Measurements from ENCODE around the gene GATAD2B. TPM values are rescaled to one million over a fixed set of nuclear protein-coding genes. Genes with fewer than 3 reads are reported as not detected.

GATAD2B gene
- total and polyA plus RNA-seq, 4 donors, result 6.4 to 67.8 (median 30.0) TPM

Small RNA genes lying within 50 kb of the gene (microRNA-seq; reads per million reads assigned to microRNA genes)
- gene MIR6737, result 0 to 3.0 reads per million in 2 donors

Other genes starting within 250 kb of the GATAD2B start
- gene NPR1, start 244.3 kb downstream of the GATAD2B start, total RNA-seq, result 100 to 1,000 TPM; 116 to 168 TPM
- gene NPR1, start 244.3 kb downstream of the GATAD2B start, polyA plus RNA-seq, result 100 to 1,000 TPM in 1 of 2 donors, 10 to 100 TPM in 1; 39.4 to 110 TPM
- gene INTS3, start 194.9 kb downstream of the GATAD2B start, total RNA-seq, result 10 to 100 TPM; 52.2 to 76.7 TPM
- gene INTS3, start 194.9 kb downstream of the GATAD2B start, polyA plus RNA-seq, result 100 to 1,000 TPM in 1 of 2 donors, 10 to 100 TPM in 1; 10.9 to 101 TPM
- gene SLC27A3, start 147.6 kb downstream of the GATAD2B start, total RNA-seq, result 10 to 100 TPM; 52.4 to 54.5 TPM
- gene SLC27A3, start 147.6 kb downstream of the GATAD2B start, polyA plus RNA-seq, result 100 to 1,000 TPM in 1 of 2 donors, 10 to 100 TPM in 1; 26.3 to 166 TPM
- 10 to 100 TPM; 45.7 to 94.7 TPM for gene DENND4B, start 23.7 kb upstream of the GATAD2B start, total RNA-seq
- gene DENND4B, start 23.7 kb upstream of the GATAD2B start, polyA plus RNA-seq, result 10 to 100 TPM in 1 of 2 donors, 1 to 10 TPM in 1; 6.6 to 34.6 TPM
- 10 to 100 TPM; 31.2 to 49.7 TPM for gene CRTC2, start 35.6 kb upstream of the GATAD2B start, total RNA-seq
- gene CRTC2, start 35.6 kb upstream of the GATAD2B start, polyA plus RNA-seq, result 10 to 100 TPM; 14.4 to 71.0 TPM
- gene SLC39A1, start 40.6 kb upstream of the GATAD2B start, total RNA-seq, result 10 to 100 TPM; 88.9 to 91.1 TPM
- 10 to 100 TPM; 54.5 to 96.7 TPM for gene SLC39A1, start 40.6 kb upstream of the GATAD2B start, polyA plus RNA-seq
- 1 to 10 TPM; 5.0 to 8.9 TPM for gene CREB3L4, start 44.9 kb upstream of the GATAD2B start, total RNA-seq
- 10 to 100 TPM in 1 of 2 donors, 1 to 10 TPM in 1; 1.4 to 10.7 TPM for gene CREB3L4, start 44.9 kb upstream of the GATAD2B start, polyA plus RNA-seq
- gene JTB, start 54.7 kb upstream of the GATAD2B start, total RNA-seq, result 10 to 100 TPM; 84.8 to 88.3 TPM
- gene JTB, start 54.7 kb upstream of the GATAD2B start, polyA plus RNA-seq, result 100 to 1,000 TPM; 204 to 227 TPM
- 100 to 1,000 TPM; 127 to 135 TPM for gene RAB13, start 63.4 kb upstream of the GATAD2B start, total RNA-seq
- 100 to 1,000 TPM; 266 to 643 TPM for gene RAB13, start 63.4 kb upstream of the GATAD2B start, polyA plus RNA-seq
- gene RPS27, start 67.8 kb upstream of the GATAD2B start, total RNA-seq, result 1,000 to 10,000 TPM; 1,406 to 1,521 TPM
- over 10,000 TPM; 13,485 to 25,693 TPM for gene RPS27, start 67.8 kb upstream of the GATAD2B start, polyA plus RNA-seq
- gene NUP210L, start 232.1 kb upstream of the GATAD2B start, total RNA-seq, result under 1 TPM; 0.12 to 0.16 TPM
- under 1 TPM in 1 of 2 donors, not detected in 1; 0.15 TPM for gene NUP210L, start 232.1 kb upstream of the GATAD2B start, polyA plus RNA-seq

Data from aorta (tissue), 4 donors.